ENCODE results near the gene ZNF534.
"Not testable (repeated sequence)": the region's sequence is repeated elsewhere in the genome, so short reads cannot be mapped to it uniquely, and the experiment has no call there.

ZNF534 gene

GRCh38 chr19:52428937-52429336 lies at the start of gene ZNF534:
Gene ZNF534, plus strand, starts transcription at chr19:52429148. Its CDS starts 2,327 bp downstream, at chr19:52431475.
- DNase-seq, result no peak

GRCh38 chr19:52391135-52391534 lies 37.8 kb upstream of the ZNF534 start:
- DNase-seq, result no peak

- peak; percentile 98 for DNase-seq
Observed at GRCh38 chr19:52397310-52398080, 31.5 kb upstream of the ZNF534 start, which contains the start of gene ZNF528. Gene ZNF528, plus strand, starts transcription at chr19:52397849. Its CDS starts 4,165 bp downstream, at chr19:52402014.

- no peak for DNase-seq
Observed at GRCh38 chr19:52398081-52398441, 30.9 kb upstream of the ZNF534 start.

- no peak for DNase-seq
Observed at GRCh38 chr19:52410276-52410675, 18.7 kb upstream of the ZNF534 start.

- no peak for DNase-seq
Observed at GRCh38 chr19:52415711-52416110, 13.2 kb upstream of the ZNF534 start.

GRCh38 chr19:52442179-52442578 lies 13.2 kb downstream of the ZNF534 start:
- no peak for DNase-seq

GRCh38 chr19:52444506-52444905 lies 15.6 kb downstream of the ZNF534 start:
- DNase-seq, result no peak

- no peak for DNase-seq
Observed at GRCh38 chr19:52451241-52451640, 22.3 kb downstream of the ZNF534 start.

- DNase-seq, result peak; percentile 92
Observed at GRCh38 chr19:52453324-52454094, 24.6 kb downstream of the ZNF534 start, which contains the start of gene ZNF578. Gene ZNF578, plus strand, starts transcription at chr19:52453553. Its CDS starts 48,293 bp downstream, at chr19:52501846.

GRCh38 chr19:52464798-52465470 lies 36.0 kb downstream of the ZNF534 start:
- no peak for DNase-seq

- no peak for DNase-seq
Observed at GRCh38 chr19:52473655-52474350, 44.9 kb downstream of the ZNF534 start.

- no peak for DNase-seq
Observed at GRCh38 chr19:52474351-52475127, 45.6 kb downstream of the ZNF534 start.

GRCh38 chr19:52484111-52484743 lies 55.3 kb downstream of the ZNF534 start:
- not testable (repeated sequence) for DNase-seq

- DNase-seq, result not testable (repeated sequence)
Observed at GRCh38 chr19:52485064-52485463, 56.1 kb downstream of the ZNF534 start.

- DNase-seq, result not testable (repeated sequence)
Observed at GRCh38 chr19:52485561-52486240, 56.8 kb downstream of the ZNF534 start.

- DNase-seq, result peak; percentile 53
Observed at GRCh38 chr19:52492201-52492993, 63.4 kb downstream of the ZNF534 start.

- DNase-seq, result peak; percentile 46
Observed at GRCh38 chr19:52492994-52493470, 64.1 kb downstream of the ZNF534 start.

- no peak for DNase-seq
Observed at GRCh38 chr19:52494518-52494917, 65.6 kb downstream of the ZNF534 start.

- no peak for DNase-seq
Observed at GRCh38 chr19:52498571-52498970, 69.6 kb downstream of the ZNF534 start.

All from right forelimb (tissue), 1 donor.